ENCODE measurements around the gene DGKH. TPM values are rescaled to one million over a fixed set of nuclear protein-coding genes. Genes with fewer than 3 reads are reported as not detected.

DGKH gene
- total RNA-seq, 1 experiment from 2014 or later = 5.2 TPM

- peaks cover 16% of the 10 kb centered on the region for H3K4me1 ChIP-seq
- ChIA-PET CTCF (no interaction called here), POLR2A (no interaction called here)
- BruUV-seq (replicated peaks) = no TSS peak
- peaks cover 8% of the 10 kb centered on the region for H3K9me3 Mint-ChIP-seq (ENCODE audit: unreplicated experiment)
- DNase-seq = no peak
- intact Hi-C loops (cut with micrococcal nuclease; ENCODE audit: unreplicated experiment) = no loop called here
- no peak overlapping the region for H3K4me3 ChIP-seq (ENCODE audit: low read depth, low read length)
- no peak overlapping the region for H3K27ac Mint-ChIP-seq (ENCODE audit: unreplicated experiment)
- H3K4me3 Mint-ChIP-seq (ENCODE audit: unreplicated experiment) = no peak overlapping the region
- no peak for TF ChIP-seq CTCF (IDR thresholded peaks at IDR 0.05; ENCODE audit: insufficient read depth in 1 of 2, low read depth in 1 of 2, low read length in 1 of 2, severe bottlenecking in 1 of 2, unreplicated experiment in 1 of 2)
- H3K36me3 ChIP-seq (ENCODE audit: control insufficient read depth, insufficient read depth, low read length) = no peaks in the 10 kb centered on the region
- H3K27me3 Mint-ChIP-seq (ENCODE audit: insufficient read depth, unreplicated experiment) = no peaks in the 10 kb centered on the region
- H3K4me1 Mint-ChIP-seq (ENCODE audit: low read depth, unreplicated experiment) = peaks cover 14% of the 10 kb centered on the region
- H3K9me3 ChIP-seq = no peaks in the 10 kb centered on the region
- H3K27me3 ChIP-seq (replicated peaks; ENCODE audit: control insufficient read depth, insufficient read depth, low read length) = no peaks in the 10 kb centered on the region
- H3K36me3 Mint-ChIP-seq (ENCODE audit: insufficient read depth, unreplicated experiment) = peaks cover 11% of the 10 kb centered on the region
Observed at GRCh38 chr13:42275506-42275905, 227.1 kb downstream of the DGKH start.

- TF ChIP-seq CTCF (IDR thresholded peaks at IDR 0.05; ENCODE audit: insufficient read depth in 1 of 2, low read depth in 1 of 2, low read length in 1 of 2, severe bottlenecking in 1 of 2, unreplicated experiment in 1 of 2) = no peak
- no TSS peak for BruUV-seq (replicated peaks)
- peaks cover 5% of the 10 kb centered on the region for H3K4me1 Mint-ChIP-seq (ENCODE audit: low read depth, unreplicated experiment)
- H3K9me3 Mint-ChIP-seq (ENCODE audit: unreplicated experiment) = no peaks in the 10 kb centered on the region
- no peak overlapping the region for H3K4me3 Mint-ChIP-seq (ENCODE audit: unreplicated experiment)
- H3K27me3 ChIP-seq (replicated peaks; ENCODE audit: control insufficient read depth, insufficient read depth, low read length) = no peaks in the 10 kb centered on the region
- ChIA-PET POLR2A (no interaction called here), CTCF (no interaction called here)
- no peaks in the 10 kb centered on the region for H3K9me3 ChIP-seq
- H3K27ac Mint-ChIP-seq (ENCODE audit: unreplicated experiment) = no peak overlapping the region
- intact Hi-C loops (cut with micrococcal nuclease; ENCODE audit: unreplicated experiment) = no loop called here
- peaks cover 4% of the 10 kb centered on the region for H3K36me3 Mint-ChIP-seq (ENCODE audit: insufficient read depth, unreplicated experiment)
- no peak for DNase-seq
- no peak overlapping the region for H3K4me3 ChIP-seq (ENCODE audit: low read depth, low read length)
- H3K27me3 Mint-ChIP-seq (ENCODE audit: insufficient read depth, unreplicated experiment) = no peaks in the 10 kb centered on the region
- H3K4me1 ChIP-seq = peaks cover 10% of the 10 kb centered on the region; the same call in 1 of the 2 replicates
- no peaks in the 10 kb centered on the region for H3K36me3 ChIP-seq (ENCODE audit: control insufficient read depth, insufficient read depth, low read length)
Observed at GRCh38 chr13:42276683-42277082, 228.2 kb downstream of the DGKH start.

- Histone ChIP-seq H3K9me3 (no peaks in the 10 kb centered on the region), H3K4me3 (ENCODE audit: low read depth, low read length) (no peak overlapping the region), H3K27me3 (replicated peaks; ENCODE audit: control insufficient read depth, insufficient read depth, low read length) (no peaks in the 10 kb centered on the region), H3K36me3 (ENCODE audit: control insufficient read depth, insufficient read depth, low read length) (no peaks in the 10 kb centered on the region), H3K4me1 (peaks cover 9% of the 10 kb centered on the region; the same call in 1 of the 2 replicates)
- Mint-ChIP-seq H3K4me1 (ENCODE audit: low read depth, unreplicated experiment) (peaks cover 4% of the 10 kb centered on the region), H3K27ac (ENCODE audit: unreplicated experiment) (no peak overlapping the region), H3K4me3 (ENCODE audit: unreplicated experiment) (no peak overlapping the region), H3K27me3 (ENCODE audit: insufficient read depth, unreplicated experiment) (no peaks in the 10 kb centered on the region), H3K36me3 (ENCODE audit: insufficient read depth, unreplicated experiment) (no peaks in the 10 kb centered on the region), H3K9me3 (ENCODE audit: unreplicated experiment) (no peaks in the 10 kb centered on the region)
- intact Hi-C loops (cut with micrococcal nuclease; ENCODE audit: unreplicated experiment) = no loop called here
- no peak for TF ChIP-seq CTCF (IDR thresholded peaks at IDR 0.05; ENCODE audit: insufficient read depth in 1 of 2, low read depth in 1 of 2, low read length in 1 of 2, severe bottlenecking in 1 of 2, unreplicated experiment in 1 of 2)
- no TSS peak for BruUV-seq (replicated peaks)
- ChIA-PET CTCF (no interaction called here), POLR2A (no interaction called here)
- DNase-seq = no peak
Observed at GRCh38 chr13:42277618-42278276, 229.3 kb downstream of the DGKH start.
